Measurements from ENCODE around the gene PTPN9.

The PTPN9 gene

DNA sequence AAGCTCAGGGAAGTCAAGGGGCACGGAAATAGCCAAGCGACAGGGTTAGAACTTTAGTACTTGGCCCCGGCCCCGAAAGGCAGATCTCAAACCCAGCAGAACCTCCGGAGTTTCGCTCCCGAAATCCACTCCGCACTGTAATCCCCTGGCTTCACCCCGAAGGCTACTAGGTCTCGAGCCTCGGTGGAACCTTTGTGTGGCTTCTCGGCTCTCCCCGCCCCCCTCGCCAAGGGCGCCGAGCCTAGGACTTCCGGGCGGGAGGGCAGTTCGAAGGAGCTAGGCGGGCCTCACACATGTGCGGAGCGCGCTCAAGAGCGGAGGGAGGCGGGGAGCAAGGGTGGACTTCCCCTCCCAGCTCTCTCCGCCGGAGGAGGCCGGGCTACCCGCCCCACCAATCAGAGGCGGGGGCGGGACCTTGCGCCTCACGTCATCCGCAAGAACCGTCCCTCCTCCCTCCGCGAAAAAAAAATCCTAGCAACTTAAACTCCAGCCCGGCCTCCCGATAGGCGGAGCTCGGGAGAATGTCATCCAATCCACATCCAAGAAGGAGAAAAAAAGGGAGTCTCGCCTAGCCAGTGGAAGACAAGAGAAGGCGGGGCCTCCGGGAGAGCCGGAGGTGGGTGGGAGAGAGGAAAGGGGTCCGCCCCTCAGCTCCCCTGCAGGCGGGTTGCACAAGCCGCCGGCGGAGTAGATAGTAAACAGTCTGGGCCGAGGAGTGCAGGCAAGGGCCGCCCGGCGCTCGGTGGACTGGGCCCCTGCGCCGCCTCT, 125.2 kb downstream of the PTPN9 start:
- Histone ChIP-seq H3K4me1 (ENCODE audit: low read depth, poor library complexity, severe bottlenecking) (peaks cover 15% of the 10 kb centered on the region), H3K27me3 (ENCODE audit: insufficient read depth, low read depth) (no peaks in the 10 kb centered on the region), H2AFZ (ENCODE audit: low read depth) (peak overlapping the region; percentile 38; the same call in 1 of the 2 replicates), H3K36me3 (ENCODE audit: insufficient read depth) (no peaks in the 10 kb centered on the region), H3K27ac (peak overlapping the region; percentile 97), H3K4me3 (IDR thresholded peaks at IDR 0.05; ENCODE audit: insufficient read depth, low read depth, low read length) (no peak overlapping the region), H3K4me2 (peak overlapping the region; percentile 63), H3K9ac (peak overlapping the region; percentile 91), H4K20me1 (ENCODE audit: insufficient read depth) (peaks cover 10% of the 10 kb centered on the region; the same call in 1 of the 2 replicates), H3K79me2 (ENCODE audit: insufficient read depth, low read depth) (peaks cover 21% of the 10 kb centered on the region)
- TF ChIP-seq, protein P1, sequence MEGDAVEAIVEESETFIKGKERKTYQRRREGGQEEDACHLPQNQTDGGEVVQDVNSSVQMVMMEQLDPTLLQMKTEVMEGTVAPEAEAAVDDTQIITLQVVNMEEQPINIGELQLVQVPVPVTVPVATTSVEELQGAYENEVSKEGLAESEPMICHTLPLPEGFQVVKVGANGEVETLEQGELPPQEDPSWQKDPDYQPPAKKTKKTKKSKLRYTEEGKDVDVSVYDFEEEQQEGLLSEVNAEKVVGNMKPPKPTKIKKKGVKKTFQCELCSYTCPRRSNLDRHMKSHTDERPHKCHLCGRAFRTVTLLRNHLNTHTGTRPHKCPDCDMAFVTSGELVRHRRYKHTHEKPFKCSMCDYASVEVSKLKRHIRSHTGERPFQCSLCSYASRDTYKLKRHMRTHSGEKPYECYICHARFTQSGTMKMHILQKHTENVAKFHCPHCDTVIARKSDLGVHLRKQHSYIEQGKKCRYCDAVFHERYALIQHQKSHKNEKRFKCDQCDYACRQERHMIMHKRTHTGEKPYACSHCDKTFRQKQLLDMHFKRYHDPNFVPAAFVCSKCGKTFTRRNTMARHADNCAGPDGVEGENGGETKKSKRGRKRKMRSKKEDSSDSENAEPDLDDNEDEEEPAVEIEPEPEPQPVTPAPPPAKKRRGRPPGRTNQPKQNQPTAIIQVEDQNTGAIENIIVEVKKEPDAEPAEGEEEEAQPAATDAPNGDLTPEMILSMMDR (conservative IDR thresholded peaks at IDR 0.05; ENCODE audit: low read depth, low read length) = no peak

DNA sequence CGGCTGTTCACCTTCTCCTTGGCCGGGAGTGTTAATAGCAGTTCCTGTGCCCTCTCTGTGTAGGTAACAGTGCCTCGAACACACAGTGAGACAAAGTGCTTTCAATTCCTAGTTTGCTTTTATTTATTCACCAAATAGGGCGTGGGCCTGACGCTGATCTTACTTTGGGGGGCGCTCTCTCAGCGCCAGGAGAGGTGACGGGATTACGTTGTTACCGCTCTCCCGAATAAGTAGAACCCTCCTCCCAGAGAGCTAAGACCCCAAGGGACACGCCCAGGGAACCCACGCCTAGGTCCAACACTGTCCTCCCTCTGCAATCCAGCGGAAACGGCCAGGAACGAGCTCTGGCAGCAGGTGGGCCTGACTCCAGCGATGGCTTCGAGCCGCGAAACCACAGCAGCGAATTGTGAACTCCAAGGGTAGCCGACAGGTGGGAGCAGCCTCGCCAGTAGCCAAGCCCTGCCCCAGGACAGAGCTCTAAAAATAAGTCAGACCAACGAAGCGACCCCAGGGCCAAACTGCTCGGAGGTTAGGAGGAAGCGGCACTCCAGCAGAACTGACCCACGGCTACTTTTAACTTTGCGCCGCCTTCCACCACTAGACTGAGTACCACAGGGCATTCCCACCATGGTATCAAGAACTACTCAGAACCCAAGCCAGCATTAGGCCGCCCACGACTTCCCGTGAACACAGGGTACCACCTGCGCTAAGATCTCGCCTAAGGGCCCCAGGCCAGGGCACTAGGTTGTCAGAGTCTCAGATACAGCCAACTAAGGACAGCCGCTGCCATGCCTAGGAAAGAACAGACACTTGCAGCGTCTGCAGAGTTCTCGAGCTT, 126.0 kb downstream of the PTPN9 start:
- TF ChIP-seq, protein P1 (conservative IDR thresholded peaks at IDR 0.05; ENCODE audit: low read depth, low read length) = peak; percentile 45
- H4K20me1 ChIP-seq (ENCODE audit: insufficient read depth) = peaks cover 10% of the 10 kb centered on the region; the same call in 1 of the 2 replicates
- H3K4me1 ChIP-seq (ENCODE audit: low read depth, poor library complexity, severe bottlenecking) = peaks cover 21% of the 10 kb centered on the region
- peak overlapping the region; percentile 63 for H3K4me2 ChIP-seq
- no peaks in the 10 kb centered on the region for H3K27me3 ChIP-seq (ENCODE audit: insufficient read depth, low read depth)
- peak overlapping the region; percentile 97 for H3K27ac ChIP-seq
- H2AFZ ChIP-seq (ENCODE audit: low read depth) = peak overlapping the region; percentile 38; the same call in 1 of the 2 replicates
- peaks cover 29% of the 10 kb centered on the region for H3K79me2 ChIP-seq (ENCODE audit: insufficient read depth, low read depth)
- H3K9ac ChIP-seq = peak overlapping the region; percentile 91
- no peaks in the 10 kb centered on the region for H3K36me3 ChIP-seq (ENCODE audit: insufficient read depth)
- H3K4me3 ChIP-seq (IDR thresholded peaks at IDR 0.05; ENCODE audit: insufficient read depth, low read depth, low read length) = no peak overlapping the region

DNA sequence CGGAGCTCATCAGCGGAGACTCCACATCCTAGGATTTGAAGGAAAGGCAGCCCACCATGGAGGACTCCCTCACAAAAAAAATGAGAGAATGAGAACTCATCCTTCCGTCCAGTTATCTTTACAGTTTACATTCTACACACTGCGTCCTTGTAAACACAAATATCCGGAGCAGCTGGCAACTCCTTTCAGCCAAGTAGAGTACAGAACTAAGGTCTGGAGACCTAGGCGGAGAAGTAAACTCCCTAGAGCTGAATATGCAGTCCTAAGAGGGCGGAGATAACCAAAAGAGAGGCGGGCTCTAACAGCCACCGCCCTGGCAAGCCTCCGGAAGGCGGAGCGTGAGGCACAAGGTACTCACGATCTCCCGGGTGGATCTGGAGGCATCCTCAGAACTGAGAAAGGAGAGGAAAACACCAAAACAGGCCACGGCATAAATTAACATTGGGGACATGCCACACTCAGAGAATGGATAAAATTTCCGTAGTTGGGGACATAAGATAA, 126.7 kb downstream of the PTPN9 start:
- Histone ChIP-seq H3K36me3 (ENCODE audit: insufficient read depth) (no peaks in the 10 kb centered on the region), H2AFZ (ENCODE audit: low read depth) (no peak overlapping the region), H3K27ac (peak overlapping the region; percentile 97), H3K9ac (peak overlapping the region; percentile 91), H3K4me2 (peak overlapping the region; percentile 63), H4K20me1 (ENCODE audit: insufficient read depth) (peaks cover 10% of the 10 kb centered on the region; the same call in 1 of the 2 replicates), H3K4me3 (IDR thresholded peaks at IDR 0.05; ENCODE audit: insufficient read depth, low read depth, low read length) (no peak overlapping the region), H3K27me3 (ENCODE audit: insufficient read depth, low read depth) (no peaks in the 10 kb centered on the region), H3K4me1 (ENCODE audit: low read depth, poor library complexity, severe bottlenecking) (peaks cover 21% of the 10 kb centered on the region), H3K79me2 (ENCODE audit: insufficient read depth, low read depth) (peaks cover 36% of the 10 kb centered on the region)
- TF ChIP-seq, protein P1 (conservative IDR thresholded peaks at IDR 0.05; ENCODE audit: low read depth, low read length) = no peak

DNA sequence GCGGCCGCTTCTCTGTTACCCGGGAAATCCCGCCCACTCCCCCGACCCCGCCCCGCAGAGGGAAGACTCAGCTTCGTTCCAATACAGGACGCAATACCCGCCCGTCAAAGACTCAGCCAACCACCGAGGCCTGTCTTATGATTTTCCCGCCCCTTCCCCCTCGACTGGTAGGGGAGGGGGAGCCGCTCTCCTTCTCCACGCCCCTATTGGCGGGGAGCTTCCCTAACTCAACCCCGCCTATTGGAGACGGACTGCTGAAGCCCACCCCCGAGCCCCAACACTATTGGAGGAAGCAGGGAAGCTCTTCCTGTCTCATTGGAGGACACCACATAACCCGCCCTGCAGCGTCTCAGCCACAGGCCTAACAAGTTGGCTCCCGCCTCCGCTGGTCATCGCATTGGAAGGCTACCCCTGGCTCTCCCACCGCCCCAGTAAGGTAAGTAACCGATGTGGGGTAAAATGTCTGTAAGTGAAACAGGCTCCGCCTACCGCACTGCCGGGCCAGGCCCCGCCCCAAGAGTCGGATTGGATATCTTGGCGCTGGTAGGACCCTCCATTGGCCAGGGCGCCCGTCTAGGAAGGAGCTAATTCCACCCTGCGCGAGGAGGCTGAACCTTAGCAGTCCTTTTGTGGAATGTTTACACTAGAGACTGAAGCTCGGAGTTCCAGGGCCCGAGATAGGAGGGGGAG, 127.3 kb downstream of the PTPN9 start, which contains the start of gene SIN3A:
SIN3A (minus strand) TSS at position 17 of the 690 bp plus-strand sequence. CDS start 21,315 bp downstream, outside the sequence.
- Histone ChIP-seq H3K79me2 (ENCODE audit: insufficient read depth, low read depth) (peaks cover 42% of the 10 kb centered on the region), H2AFZ (ENCODE audit: low read depth) (no peak within 1 kb of the TSS)

More for the DNA sequence above, 127.3 kb downstream of the PTPN9 start, which contains the start of gene SIN3A:
- no peaks in the 10 kb centered on the region for H3K36me3 ChIP-seq (ENCODE audit: insufficient read depth)
- H3K4me2 ChIP-seq = peak within 1 kb of the TSS; percentile 76
- peak within 1 kb of the TSS; percentile 97 for H3K27ac ChIP-seq
- H3K4me3 ChIP-seq (IDR thresholded peaks at IDR 0.05; ENCODE audit: insufficient read depth, low read depth, low read length) = peak within 1 kb of the TSS; percentile 33
- H3K27me3 ChIP-seq (ENCODE audit: insufficient read depth, low read depth) = no peaks in the 10 kb centered on the region
- TF ChIP-seq, protein P1 (conservative IDR thresholded peaks at IDR 0.05; ENCODE audit: low read depth, low read length) = no peak
- H3K9ac ChIP-seq = peak within 1 kb of the TSS; percentile 91
- peaks cover 21% of the 10 kb centered on the region for H3K4me1 ChIP-seq (ENCODE audit: low read depth, poor library complexity, severe bottlenecking)
- H4K20me1 ChIP-seq (ENCODE audit: insufficient read depth) = peaks cover 13% of the 10 kb centered on the region
